CD14-positive monocyte (primary cell): Measurements from ENCODE around the gene RBM12. TPM values are rescaled to one million over a fixed set of nuclear protein-coding genes. Genes with fewer than 3 reads are reported as not detected.

Experiments used
- DNase-seq, 3 donors: peaks; one replicate each; pipeline ENCODE4 v3.0.0-alpha.2; 2011 to 2022
- H2AFZ ChIP-seq: 2 replicates; pipeline ENCODE4 v1.6.0; 2012; ENCODE audit warnings: mild to moderate bottlenecking, low read depth, low read length, inconsistent platforms; ENCODE audit not compliant: insufficient read depth, poor library complexity, severe bottlenecking
- H3K27ac ChIP-seq, 2 donors: 1 replicate in 1 of 2; 2 replicates in 1 of 2; pipeline ENCODE4 v1.5.1; 2012 to 2013; ENCODE audit warnings: low read length in 2 of 2, control low read depth in 1 of 2, inconsistent platforms in 1 of 2, low read depth in 1 of 2, mild to moderate bottlenecking in 1 of 2
- H3K27me3 ChIP-seq, 2 donors: one replicate each; pipeline versions ENCODE4 v1.6.0 to v1.6.1; 2011 to 2013; ENCODE audit warnings: low read length in 2 of 2; ENCODE audit not compliant: control insufficient read depth in 2 of 2, insufficient read depth in 2 of 2
- H3K36me3 ChIP-seq, 2 donors: replicated peaks in 1 of 2; 1 replicate in 1 of 2; 2 replicates in 1 of 2; pipeline versions ENCODE4 v1.5.1 to v1.6.1; 2012 to 2013; ENCODE audit warnings: low read length in 2 of 2, control low read depth in 1 of 2, inconsistent platforms in 1 of 2, mild to moderate bottlenecking in 1 of 2; ENCODE audit not compliant: insufficient read depth in 2 of 2, control insufficient read depth in 1 of 2
- H3K4me1 ChIP-seq, 2 donors: 1 replicate in 1 of 2; 2 replicates in 1 of 2; pipeline versions ENCODE4 v1.5.1 to v1.6.1; 2012 to 2013; ENCODE audit warnings: low read length in 2 of 2, control low read depth in 1 of 2, inconsistent platforms in 1 of 2, mild to moderate bottlenecking in 1 of 2, moderate library complexity in 1 of 2; ENCODE audit not compliant: insufficient read depth in 2 of 2, control insufficient read depth in 1 of 2
- H3K4me2 ChIP-seq: replicated peaks from 2 replicates; pipeline ENCODE3; 2012; ENCODE audit warnings: low read length, moderate library complexity, mild to moderate bottlenecking; ENCODE audit not compliant: poor library complexity, severe bottlenecking; ENCODE audit errors: extremely low read depth
- H3K4me3 ChIP-seq, 3 experiments: fragments of 200-600 bp in 1 of 3; sonication (generic) in 1 of 3; replicated peaks in 1 of 3; 1 replicate in 2 of 3; 2 replicates in 1 of 3; pipeline ENCODE4 v1.5.1; 2011 to 2013; ENCODE audit warnings: low read length in 3 of 3, mild to moderate bottlenecking in 3 of 3, control low read depth in 2 of 3, low read depth in 2 of 3, inconsistent platforms in 1 of 3, moderate library complexity in 1 of 3
- H3K79me2 ChIP-seq: 2 replicates; pipeline ENCODE4 v1.6.0; 2012; ENCODE audit warnings: mild to moderate bottlenecking, control low read depth, inconsistent platforms, low read length, moderate library complexity; ENCODE audit not compliant: insufficient read depth
- H3K9ac ChIP-seq: 2 replicates; pipeline ENCODE4 v1.6.0; 2017; ENCODE audit warnings: low read length, mild to moderate bottlenecking; ENCODE audit not compliant: insufficient read depth, poor library complexity, severe bottlenecking
- H3K9me3 ChIP-seq, 2 donors: replicated peaks in 1 of 2; 1 replicate in 1 of 2; 2 replicates in 1 of 2; pipeline versions ENCODE4 v1.5.1 to v1.6.1; 2012 to 2013; ENCODE audit warnings: low read length in 2 of 2, control low read depth in 1 of 2; ENCODE audit not compliant: control insufficient read depth in 1 of 2, insufficient read depth in 1 of 2
- H4K20me1 ChIP-seq: 2 replicates; pipeline ENCODE4 v1.6.0; 2012; ENCODE audit warnings: mild to moderate bottlenecking, low read length, control low read depth, moderate library complexity; ENCODE audit not compliant: insufficient read depth
- H3K27ac Mint-ChIP-seq, 7 donors: one replicate each; pipeline ENCODE4 v1.8.0; 2020; ENCODE audit warnings: mild to moderate bottlenecking in 7 of 7, mixed read lengths in 7 of 7, moderate library complexity in 6 of 7, inconsistent platforms in 2 of 7
- H3K27me3 Mint-ChIP-seq, 3 donors: one replicate each; pipeline ENCODE4 v1.8.0; 2021 to 2022; ENCODE audit warnings: low read depth in 3 of 3, mild to moderate bottlenecking in 3 of 3, mixed read lengths in 3 of 3, moderate library complexity in 3 of 3, inconsistent platforms in 1 of 3
- H3K36me3 Mint-ChIP-seq, 2 donors: one replicate each; pipeline ENCODE4 v1.8.0; 2020; ENCODE audit warnings: mixed read lengths in 2 of 2, inconsistent platforms in 1 of 2, mild to moderate bottlenecking in 1 of 2
- H3K4me1 Mint-ChIP-seq: one replicate; pipeline ENCODE4 v1.8.0; 2020; ENCODE audit warnings: mild to moderate bottlenecking, mixed read lengths
- H3K4me3 Mint-ChIP-seq, 2 donors: one replicate each; pipeline ENCODE4 v1.8.0; 2020; ENCODE audit warnings: mild to moderate bottlenecking in 2 of 2, mixed read lengths in 2 of 2, moderate library complexity in 1 of 2
- H3K9me3 Mint-ChIP-seq, 7 donors: one replicate each; pipeline ENCODE4 v1.8.0; 2020 to 2022; ENCODE audit warnings: mixed read lengths in 7 of 7, mild to moderate bottlenecking in 6 of 7, moderate library complexity in 6 of 7, inconsistent platforms in 2 of 7
- WGBS: methylation state at CpG from one replicate; pipeline ENCODE4 v1.1.5; 2013; ENCODE audit warnings: missing lambda C conversion rate; ENCODE audit not compliant: insufficient coverage; 5-methylcytosine and 5-hydroxymethylcytosine counted together
- intact Hi-C, 2 donors: fragments of 100-400 bp; cut with micrococcal nuclease; formaldehyde crosslinking; loops; one replicate each; pipeline versions ENCODE4 v1.15.0 to v1.15.1; 2023
- polyA plus RNA-seq, 3 donors: library from polyadenylated mRNA; depleted of rRNA in 1 of 3; unstranded in 2 of 3; stranded (reverse) in 1 of 3; fragments of 300-500 nt in 2 of 3; fragments of >200 nt in 1 of 3; fragmentation: Illumina TruSeq in 2 of 3; gene quantifications; 1 replicate in 2 of 3; 2 replicates in 1 of 3; pipeline ENCODE4 v1.2.3, GENCODE V29; 2012 to 2021
- TF ChIP-seq, protein P1 (sequence below): fragments of 200-600 bp; IDR thresholded peaks from one replicate; pipeline ENCODE4 v1.8.0; 2022; ENCODE audit warnings: antibody characterized with exemption, mild to moderate bottlenecking

Gene RBM12
- polyA plus RNA-seq, 3 donors = 21.5 to 32.8 (median 30.4) TPM

DNA sequence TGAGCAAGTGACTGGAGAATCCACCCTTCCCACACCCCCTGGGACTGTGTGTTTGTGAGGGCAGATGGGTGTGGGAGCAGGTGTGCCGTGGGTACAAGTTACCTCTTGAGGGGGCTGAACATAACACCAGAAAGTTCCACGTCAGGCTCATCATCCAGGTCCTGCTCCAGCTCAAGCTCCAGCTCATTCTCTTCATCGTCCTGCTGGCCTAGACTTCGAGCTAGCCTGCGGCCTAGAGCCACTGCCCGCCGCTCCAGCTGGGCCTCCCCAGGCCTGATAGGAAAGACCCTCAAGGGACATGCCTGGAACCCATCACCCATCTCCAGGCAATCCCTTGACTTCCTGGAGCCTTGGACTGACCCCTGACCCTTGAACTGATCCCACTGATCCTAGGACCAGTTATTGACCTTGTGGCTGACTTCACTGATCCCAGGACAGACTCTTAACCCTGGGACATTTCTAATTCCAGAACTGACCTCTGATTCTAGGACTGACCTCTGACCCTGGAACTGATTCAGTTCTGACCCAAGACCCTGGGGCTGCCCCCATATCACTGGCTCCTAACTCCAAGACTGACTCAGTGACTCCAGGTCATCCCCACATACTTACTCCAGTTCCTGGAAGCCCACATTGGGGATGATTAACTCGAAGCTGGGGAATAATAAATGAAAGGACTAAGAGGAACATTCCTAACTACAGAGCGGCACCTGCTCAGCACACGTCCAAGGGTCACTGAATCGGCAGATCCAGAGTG, 60.8 kb downstream of the RBM12 start:
- DNase-seq = no peak
- intact Hi-C loops = no loop called here
- no peak overlapping the region for H3K9ac ChIP-seq
- H3K27ac Mint-ChIP-seq = no peak overlapping the region
- H3K9me3 Mint-ChIP-seq = peaks cover 0 to 9% (median 2%) of the 10 kb centered on the region in 7 donors
- no peaks in the 10 kb centered on the region for H4K20me1 ChIP-seq
- peak overlapping the region in 1 of 2 donors; percentile 3 for H3K4me3 Mint-ChIP-seq
- no peak overlapping the region for H3K4me2 ChIP-seq
- WGBS = 93% methylated on average over 10 of the region's 11 CpGs
- H3K79me2 ChIP-seq = no peaks in the 10 kb centered on the region
- H3K36me3 ChIP-seq = no peaks in the 10 kb centered on the region
- H3K27me3 Mint-ChIP-seq = peaks cover 38 to 49% (median 41%) of the 10 kb centered on the region in 3 donors
- no peak overlapping the region for H3K27ac ChIP-seq
- peaks cover 8 to 34% of the 10 kb centered on the region in 2 donors for H3K27me3 ChIP-seq
- peaks cover 0 to 5% of the 10 kb centered on the region in 2 donors for H3K36me3 Mint-ChIP-seq
- no peak overlapping the region for H2AFZ ChIP-seq
- H3K4me1 ChIP-seq = peaks cover 16 to 17% of the 10 kb centered on the region in 2 donors
- H3K9me3 ChIP-seq = no peaks in the 10 kb centered on the region
- H3K4me3 ChIP-seq = no peak overlapping the region
- TF ChIP-seq, protein P1, sequence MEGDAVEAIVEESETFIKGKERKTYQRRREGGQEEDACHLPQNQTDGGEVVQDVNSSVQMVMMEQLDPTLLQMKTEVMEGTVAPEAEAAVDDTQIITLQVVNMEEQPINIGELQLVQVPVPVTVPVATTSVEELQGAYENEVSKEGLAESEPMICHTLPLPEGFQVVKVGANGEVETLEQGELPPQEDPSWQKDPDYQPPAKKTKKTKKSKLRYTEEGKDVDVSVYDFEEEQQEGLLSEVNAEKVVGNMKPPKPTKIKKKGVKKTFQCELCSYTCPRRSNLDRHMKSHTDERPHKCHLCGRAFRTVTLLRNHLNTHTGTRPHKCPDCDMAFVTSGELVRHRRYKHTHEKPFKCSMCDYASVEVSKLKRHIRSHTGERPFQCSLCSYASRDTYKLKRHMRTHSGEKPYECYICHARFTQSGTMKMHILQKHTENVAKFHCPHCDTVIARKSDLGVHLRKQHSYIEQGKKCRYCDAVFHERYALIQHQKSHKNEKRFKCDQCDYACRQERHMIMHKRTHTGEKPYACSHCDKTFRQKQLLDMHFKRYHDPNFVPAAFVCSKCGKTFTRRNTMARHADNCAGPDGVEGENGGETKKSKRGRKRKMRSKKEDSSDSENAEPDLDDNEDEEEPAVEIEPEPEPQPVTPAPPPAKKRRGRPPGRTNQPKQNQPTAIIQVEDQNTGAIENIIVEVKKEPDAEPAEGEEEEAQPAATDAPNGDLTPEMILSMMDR = no peak
- peaks cover 17% of the 10 kb centered on the region for H3K4me1 Mint-ChIP-seq

DNA sequence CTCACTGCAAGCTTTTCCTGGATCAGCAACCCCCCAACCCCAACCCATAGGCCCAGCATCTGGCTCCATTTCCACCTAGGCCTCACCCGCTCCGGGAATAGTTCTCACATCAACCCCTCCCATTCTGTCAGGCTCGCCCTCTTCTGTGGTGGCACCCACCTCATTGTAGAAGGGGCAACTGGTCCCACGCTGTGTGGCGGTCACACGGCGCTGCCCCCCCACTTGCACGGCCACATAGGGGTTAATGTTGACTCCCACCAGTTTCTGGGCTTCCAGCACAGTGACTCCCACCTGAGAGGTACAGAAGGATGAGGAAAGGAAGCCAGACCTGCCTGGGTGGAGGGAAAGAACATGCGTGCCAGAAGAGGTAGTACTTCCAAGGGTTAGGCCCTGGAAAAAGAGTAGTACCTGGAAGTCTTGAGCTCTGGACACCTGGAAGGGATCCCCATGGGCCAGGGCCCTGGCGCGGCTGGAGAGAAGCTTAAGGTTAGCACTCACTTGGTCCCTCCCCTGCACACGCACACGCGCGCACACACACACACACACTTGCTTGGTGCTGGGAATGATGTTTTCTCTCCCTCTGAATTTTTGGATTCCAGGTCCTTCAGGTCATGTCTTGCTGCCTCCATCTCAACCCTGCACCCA, 61.7 kb downstream of the RBM12 start:
- Histone ChIP-seq H4K20me1 (no peaks in the 10 kb centered on the region), H3K9ac (no peak overlapping the region), H3K79me2 (no peaks in the 10 kb centered on the region), H3K4me2 (no peak overlapping the region), H3K4me1 (peaks cover 16 to 17% of the 10 kb centered on the region in 2 donors), H3K36me3 (no peaks in the 10 kb centered on the region), H3K4me3 (no peak overlapping the region), H3K27me3 (peaks cover 8 to 34% of the 10 kb centered on the region in 2 donors), H2AFZ (no peak overlapping the region), H3K27ac (no peak overlapping the region), H3K9me3 (no peaks in the 10 kb centered on the region)
- Mint-ChIP-seq H3K9me3 (peaks cover 0 to 9% (median 2%) of the 10 kb centered on the region in 7 donors), H3K27ac (no peak overlapping the region), H3K27me3 (peaks cover 44 to 50% (median 46%) of the 10 kb centered on the region in 3 donors), H3K4me1 (peaks cover 17% of the 10 kb centered on the region), H3K36me3 (peaks cover 0 to 5% of the 10 kb centered on the region in 2 donors), H3K4me3 (peak overlapping the region; percentile 11 to 27)
- WGBS = 97% methylated on average over 6 of the region's 15 CpGs
- TF ChIP-seq, protein P1 = no peak
- intact Hi-C loops = no loop called here
- no peak for DNase-seq
